Measurements from ENCODE around the gene FRS2.
"Not testable (repeated sequence)": the region's sequence is repeated elsewhere in the genome, so short reads cannot be mapped to it uniquely, and the experiment has no call there.

Gene FRS2, protein sequence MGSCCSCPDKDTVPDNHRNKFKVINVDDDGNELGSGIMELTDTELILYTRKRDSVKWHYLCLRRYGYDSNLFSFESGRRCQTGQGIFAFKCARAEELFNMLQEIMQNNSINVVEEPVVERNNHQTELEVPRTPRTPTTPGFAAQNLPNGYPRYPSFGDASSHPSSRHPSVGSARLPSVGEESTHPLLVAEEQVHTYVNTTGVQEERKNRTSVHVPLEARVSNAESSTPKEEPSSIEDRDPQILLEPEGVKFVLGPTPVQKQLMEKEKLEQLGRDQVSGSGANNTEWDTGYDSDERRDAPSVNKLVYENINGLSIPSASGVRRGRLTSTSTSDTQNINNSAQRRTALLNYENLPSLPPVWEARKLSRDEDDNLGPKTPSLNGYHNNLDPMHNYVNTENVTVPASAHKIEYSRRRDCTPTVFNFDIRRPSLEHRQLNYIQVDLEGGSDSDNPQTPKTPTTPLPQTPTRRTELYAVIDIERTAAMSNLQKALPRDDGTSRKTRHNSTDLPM

DNA sequence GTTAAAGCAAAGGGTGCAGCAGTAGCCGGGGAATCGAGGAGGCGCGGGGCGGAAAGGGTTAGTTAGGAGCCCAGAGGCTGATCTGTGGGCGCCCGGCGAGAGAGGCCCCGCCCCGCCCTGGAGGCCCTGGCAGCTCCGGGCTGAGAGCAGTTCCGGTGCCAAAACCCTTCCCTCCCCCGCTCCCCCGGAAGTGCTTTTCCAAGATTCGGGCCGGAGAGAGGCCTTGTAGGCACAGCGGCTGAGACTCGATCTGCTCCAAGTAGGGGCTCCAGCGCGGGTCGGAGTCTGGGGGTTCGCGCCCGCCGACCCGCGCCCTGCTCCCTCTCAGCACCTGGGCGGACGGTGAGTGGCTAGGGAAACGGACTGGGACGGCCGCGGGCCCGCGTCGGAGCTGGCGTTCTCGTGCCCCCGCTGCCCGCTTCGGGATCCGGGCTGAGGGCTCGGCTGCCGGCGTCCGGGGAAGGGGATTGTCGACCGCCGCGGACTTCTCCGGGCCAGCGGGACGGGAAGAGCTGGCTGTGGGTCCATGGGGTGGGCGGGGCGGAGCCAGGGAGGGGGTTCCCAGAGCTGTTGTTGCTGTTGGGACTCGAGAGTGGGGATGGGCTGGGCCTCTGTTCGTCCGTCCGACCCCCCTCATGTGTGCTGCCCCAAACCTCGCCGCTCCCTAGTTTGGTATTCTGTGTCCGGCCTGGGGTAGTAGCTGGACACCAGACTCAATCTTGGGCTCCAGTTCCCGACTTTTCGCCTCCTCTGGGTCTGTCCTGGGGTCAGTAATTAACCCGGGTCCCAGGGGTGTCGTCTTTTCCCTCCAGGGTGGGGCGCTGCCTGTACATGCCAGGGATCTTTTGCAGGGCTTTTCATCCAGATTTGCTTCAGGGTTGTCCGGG lies at the start of gene FRS2:
Gene FRS2 (plus strand): TSS at position 200 of the 887 bp plus-strand sequence. CDS start 98,643 bp downstream, outside the sequence.
- peak; percentile 61 to 63 for DNase-seq (ENCODE audit: low read depth in 2 of 2, low spot score in 1 of 2)

DNA sequence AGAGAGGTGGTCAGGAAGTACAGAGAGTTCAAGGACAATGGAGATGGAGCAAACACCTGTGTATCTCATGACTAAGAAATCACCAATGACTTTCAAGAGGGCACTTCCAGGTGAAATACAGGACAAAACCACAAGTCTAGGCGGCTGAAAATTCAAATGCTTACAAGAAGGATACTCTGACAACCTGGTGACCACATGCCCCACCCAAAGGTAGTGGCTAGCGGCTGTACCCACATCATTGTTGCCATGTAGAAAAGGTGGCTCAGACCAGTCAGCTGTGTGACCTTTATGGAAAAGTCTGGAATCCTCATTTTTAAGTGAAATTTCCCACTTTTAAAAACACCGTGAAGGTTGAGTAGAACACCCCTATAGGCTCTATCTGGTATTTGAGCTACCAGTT lies 48.6 kb upstream of the FRS2 start:
- no peak for DNase-seq (ENCODE audit: low read depth in 2 of 2, low spot score in 1 of 2)

DNA sequence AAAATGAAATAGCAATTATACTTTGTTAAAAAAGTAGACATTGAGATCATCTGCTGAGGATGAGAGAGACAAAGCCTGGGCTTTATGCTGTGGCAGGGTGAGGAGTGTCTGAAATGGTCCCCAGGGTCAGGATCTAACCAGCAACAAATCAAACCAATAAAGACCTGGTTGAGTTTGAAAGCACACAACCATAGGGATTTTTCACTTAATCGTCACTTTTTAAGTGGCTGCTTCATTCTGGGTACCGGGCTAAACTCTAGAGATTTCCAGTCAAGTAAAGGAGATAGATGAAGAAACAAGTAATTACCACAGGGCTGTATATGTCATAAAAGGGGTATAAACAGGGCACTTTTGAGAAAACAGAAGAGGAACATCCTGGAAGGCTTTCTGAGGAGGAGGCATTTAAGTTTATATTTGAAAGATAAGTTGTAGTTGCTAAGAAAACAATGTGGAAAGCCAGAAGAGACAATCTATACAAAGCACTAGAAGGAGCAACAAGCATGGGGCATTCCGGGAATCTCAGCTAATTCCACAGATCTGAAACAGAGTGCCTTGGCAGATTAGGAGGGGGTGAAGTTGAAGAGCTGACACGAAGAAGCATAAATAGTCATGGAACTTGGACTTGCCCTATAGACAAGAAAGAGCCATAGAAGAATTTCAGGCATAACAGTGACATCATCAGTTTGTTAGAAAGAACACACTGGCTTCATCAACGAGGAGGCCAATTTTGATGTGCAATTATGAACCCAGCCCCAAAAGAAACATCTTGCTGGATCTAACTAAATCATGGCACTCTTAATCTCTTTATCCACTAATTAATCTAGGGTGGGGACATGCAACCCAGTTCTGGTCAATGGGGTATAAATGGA lies 46.9 kb upstream of the FRS2 start:
- no peak for DNase-seq (ENCODE audit: low read depth in 2 of 2, low spot score in 1 of 2)

DNA sequence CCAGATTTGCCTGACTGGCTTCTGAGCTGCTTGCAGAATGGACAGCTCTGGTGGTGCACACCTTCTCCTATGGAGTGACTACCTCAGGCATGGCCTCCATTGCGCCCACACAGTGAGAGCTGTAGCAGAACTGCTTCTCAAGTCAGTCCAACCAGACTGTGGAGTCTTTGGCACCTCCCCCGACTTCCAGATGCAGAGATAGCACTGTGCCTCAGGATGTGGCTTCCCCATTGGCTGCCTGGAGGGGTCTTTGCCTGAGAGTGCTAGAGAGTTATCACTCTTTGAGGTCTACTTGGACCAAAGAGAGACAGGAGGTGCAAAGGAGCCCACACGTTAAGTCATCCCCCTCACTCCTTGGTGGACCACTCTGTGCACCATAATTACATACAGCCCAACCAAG lies 44.8 kb upstream of the FRS2 start:
- no peak for DNase-seq (ENCODE audit: low read depth in 2 of 2, low spot score in 1 of 2)

DNA sequence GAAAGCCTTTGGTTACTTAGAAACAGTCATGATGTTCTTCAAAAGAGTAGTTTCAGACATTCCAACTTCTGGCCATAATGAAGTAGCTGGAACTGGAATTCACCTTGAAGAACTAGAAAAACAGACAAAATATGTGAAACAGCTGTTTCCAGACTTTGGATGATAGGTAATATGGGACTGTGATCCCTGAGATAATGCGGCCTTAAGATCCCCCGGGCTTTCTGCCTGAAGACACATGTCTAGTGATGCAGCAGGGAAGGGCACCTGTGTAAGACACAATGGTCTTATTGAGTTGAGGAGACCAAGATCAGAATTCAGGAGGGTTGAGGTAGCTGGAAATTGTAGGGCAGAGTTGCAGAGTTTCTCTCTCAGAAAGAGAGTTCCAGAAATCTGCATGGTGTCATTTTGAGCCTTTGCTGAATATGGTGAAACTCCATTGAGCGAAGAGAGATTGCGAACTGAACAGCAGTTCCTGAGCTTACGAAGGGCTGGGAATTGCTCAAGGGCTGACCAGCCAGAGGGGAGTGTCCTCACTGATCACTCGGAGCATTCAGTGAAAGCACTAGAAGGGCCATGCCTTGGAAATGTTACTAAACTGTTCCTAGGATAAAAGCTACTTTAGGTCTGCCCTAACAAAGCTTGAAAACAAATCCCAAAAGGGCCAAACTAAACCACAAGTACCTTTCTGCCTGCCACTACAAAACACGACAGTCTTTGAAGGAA lies 41.7 kb upstream of the FRS2 start:
- DNase-seq (ENCODE audit: low read depth in 2 of 2, low spot score in 1 of 2), result no peak

DNA sequence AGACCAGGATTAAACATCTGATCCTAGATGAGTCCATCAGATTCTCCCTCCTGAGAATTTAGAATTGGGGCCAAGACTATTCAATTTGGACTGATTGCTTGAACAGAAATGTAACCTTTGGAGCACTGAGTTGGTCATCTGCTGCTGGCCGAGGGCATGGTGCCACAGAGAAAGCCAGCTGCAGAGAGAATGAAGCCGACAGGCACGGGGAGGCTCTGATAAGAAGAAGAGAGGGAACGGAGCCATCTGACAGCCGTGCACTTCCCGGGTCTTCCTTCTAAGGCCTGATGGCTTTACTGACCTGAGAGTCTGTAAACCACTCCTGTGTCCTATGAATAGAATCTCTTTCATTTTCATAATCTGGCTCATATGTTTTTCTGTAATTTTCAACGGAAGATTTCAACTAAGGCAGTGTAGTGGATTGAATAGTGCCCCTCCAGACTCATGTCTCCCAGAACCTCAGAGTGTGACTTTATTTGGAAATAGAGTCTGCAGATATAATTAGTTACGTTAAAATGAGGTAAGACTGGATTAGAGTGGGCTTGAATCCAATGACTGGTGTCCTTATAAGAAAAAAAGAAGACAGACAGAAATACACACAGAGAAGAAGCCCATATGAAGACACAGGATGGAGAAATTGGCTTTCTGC lies 39.1 kb upstream of the FRS2 start:
- no peak for DNase-seq (ENCODE audit: low read depth in 2 of 2, low spot score in 1 of 2)

DNA sequence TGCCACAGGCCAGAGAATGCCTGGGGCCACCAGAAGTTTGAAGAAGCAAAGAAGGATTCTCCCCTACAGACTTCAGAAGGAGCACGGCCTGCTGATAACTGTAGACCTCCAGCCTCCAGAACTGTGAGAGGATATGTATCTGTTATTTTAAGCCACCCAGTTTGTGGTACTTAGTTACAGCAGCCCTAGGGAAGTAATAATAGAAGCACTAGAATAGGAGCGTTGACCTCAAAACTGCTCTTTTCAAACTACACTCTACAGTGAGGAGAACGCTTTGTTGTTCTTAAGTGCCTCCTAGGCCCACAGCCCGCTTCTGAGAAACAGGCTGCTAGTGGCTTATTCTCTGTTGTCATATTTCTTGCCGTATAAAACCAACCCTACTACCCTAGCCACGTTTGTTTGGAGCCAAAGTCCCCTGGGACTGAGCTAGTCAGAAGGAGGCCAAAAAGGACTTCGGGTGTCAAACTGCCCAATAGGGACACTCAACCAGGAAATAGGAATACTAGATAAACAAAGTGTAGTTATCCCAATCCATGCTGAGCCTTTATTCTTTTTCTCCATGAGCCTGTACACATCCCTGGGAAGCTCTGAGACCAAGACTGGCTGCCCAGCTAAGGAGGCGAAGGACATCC lies 38.5 kb upstream of the FRS2 start:
- DNase-seq (ENCODE audit: low read depth in 2 of 2, low spot score in 1 of 2), result no peak

DNA sequence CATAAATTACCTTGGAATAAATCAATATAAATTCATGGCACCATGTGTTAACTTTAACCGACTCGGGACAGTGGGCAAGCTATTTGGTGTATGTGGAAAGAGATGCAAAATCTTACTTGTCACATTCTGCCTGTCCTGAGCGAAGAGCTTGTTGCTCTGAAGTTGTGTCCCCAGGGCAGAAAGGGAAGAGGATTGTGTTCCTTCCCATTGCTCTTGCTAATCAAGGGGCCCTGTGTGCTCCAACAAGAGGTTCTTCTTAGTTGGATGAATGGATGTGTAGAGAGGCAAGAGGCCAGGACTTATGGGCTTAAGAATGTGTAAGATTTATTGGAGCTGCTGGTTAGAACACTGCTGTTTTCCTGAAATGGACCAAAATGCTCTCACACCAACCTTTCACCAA lies 36.5 kb upstream of the FRS2 start:
- DNase-seq (ENCODE audit: low read depth in 2 of 2, low spot score in 1 of 2), result no peak

DNA sequence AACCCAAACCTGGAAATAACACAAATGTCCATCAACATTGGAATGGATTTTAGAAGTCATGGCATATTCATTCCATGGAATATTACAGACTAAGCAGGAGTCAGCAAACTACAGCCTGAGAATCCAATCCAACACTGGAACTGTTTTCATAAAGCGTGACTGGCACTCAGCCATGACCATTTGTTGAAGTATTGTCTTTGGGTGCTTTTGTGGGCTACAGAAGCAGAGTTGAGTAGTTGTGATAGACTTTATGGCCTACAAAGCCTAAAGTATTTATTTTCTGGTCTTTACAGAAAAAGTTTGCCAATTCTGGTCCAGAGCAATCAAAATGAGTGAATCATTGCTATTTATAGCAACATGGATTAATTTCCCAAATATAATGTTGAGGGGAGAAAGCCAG lies 34.5 kb upstream of the FRS2 start:
- no peak for DNase-seq (ENCODE audit: low read depth in 2 of 2, low spot score in 1 of 2)

DNA sequence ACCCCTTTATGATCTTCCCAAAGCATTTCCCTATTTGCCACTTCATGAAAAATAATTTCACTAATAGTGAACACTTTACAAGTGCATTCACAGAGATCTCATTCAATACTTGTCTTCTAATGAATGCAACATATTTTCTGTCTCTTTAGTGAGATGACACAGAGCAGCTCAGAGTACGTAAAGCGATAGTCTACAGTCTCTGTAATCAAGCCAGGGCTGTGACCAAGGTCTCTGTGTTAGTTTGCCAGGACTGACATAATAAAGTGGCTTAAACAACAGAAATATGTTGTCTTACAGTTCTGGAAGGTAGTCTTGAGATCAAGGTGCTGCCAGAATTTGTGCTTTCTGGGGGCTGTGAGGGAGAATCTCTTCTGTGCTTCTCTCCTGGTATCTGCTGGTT lies 33.1 kb upstream of the FRS2 start:
- DNase-seq (ENCODE audit: low read depth in 2 of 2, low spot score in 1 of 2), result no peak

DNA sequence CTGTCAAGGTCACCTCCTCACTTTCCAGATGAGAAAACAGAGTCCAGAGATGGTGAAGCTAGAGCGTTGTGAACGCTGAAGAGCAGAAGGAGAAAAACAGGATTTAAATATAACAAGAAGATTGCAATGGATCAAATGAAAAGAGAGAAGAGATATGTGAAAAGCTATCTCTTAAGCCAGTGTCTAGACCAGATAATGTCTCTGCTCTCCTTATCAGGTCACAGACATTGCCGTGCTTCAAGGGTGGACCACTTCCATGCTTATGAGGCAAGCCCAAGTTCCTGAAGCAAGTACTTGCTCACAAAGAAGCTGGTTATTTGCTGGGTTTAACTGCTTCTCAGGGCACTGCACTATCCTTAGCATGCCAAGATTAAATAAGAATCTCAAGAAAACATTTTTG lies 31.6 kb upstream of the FRS2 start:
- DNase-seq (ENCODE audit: low read depth in 2 of 2, low spot score in 1 of 2), result no peak

DNA sequence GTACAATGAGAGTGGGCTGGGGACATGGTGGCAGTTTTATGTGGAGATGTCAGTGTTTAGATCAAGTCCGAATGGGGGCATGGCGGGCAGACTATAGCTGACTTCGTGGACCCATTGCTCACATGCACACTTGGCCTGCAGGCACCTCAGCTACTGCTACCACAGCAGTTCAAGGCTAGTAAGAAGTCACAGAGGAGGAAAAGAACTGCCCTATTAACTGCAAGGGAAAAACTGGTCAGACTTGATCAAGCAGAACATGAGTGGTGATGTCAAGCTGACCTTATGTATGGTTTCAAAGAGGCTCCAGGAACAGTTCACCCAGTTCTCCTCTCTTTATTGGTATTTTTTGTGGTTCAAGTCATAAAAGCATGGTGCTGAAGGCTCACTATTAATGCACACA lies 30.2 kb upstream of the FRS2 start:
- DNase-seq (ENCODE audit: low read depth in 2 of 2, low spot score in 1 of 2), result no peak

DNA sequence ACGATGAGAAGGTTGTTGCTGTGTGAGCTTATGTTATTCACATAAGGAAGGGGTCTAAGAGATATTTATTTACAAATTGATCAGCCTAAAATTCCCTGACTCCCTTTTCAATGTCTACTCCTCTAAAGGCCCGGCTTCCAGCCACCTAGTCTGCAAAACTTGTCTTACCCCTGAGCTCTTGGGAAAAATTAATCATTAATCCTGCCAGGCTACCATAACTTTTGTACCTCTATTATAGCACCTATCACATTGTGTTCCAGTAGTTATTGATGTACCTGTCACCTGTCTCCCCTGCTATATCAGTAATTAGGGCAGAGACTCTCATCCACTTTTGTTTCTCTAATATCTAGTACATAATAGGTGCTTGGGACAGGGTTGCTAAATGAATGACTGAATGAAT lies 29.3 kb upstream of the FRS2 start:
- DNase-seq (ENCODE audit: low read depth in 2 of 2, low spot score in 1 of 2), result no peak

DNA sequence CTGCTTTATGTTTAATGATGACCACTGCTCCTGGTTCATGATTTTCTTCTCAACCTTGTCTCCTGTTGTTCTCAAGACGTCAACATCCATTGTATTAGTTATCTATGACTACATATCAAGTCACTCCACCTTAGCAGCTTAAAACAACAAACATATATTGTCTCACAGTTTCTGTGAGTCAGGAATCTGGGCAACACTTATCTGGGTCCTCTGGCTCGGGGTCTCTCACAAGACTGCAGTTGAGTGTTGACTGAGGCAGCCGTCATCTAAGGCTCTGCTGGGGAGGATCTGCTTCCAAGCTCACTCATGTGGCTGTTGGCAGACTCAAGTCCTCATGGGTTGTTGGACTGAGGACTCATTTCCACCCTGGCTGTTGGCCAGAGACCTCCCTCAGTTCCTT lies 27.3 kb upstream of the FRS2 start:
- no peak for DNase-seq (ENCODE audit: low read depth in 2 of 2, low spot score in 1 of 2)

DNA sequence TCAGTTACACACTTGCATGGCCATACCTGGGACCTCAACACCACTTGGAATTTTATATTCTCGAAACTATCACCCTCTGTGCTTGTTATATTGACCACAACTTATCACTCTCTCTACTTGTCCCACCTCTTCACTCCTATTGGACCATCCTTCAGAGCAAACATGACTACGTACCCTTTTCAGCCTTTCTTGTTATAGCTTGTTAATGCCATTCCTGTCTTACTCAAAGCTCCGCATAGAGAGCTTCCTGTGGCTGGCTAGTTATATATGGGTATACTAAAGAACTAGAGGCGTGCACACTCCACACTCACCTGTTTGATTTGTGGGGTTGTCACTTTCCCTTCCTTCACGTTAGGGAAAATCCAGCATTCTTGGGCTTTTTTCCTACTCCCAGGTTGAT lies 26.3 kb upstream of the FRS2 start:
- no peak for DNase-seq (ENCODE audit: low read depth in 2 of 2, low spot score in 1 of 2)

DNA sequence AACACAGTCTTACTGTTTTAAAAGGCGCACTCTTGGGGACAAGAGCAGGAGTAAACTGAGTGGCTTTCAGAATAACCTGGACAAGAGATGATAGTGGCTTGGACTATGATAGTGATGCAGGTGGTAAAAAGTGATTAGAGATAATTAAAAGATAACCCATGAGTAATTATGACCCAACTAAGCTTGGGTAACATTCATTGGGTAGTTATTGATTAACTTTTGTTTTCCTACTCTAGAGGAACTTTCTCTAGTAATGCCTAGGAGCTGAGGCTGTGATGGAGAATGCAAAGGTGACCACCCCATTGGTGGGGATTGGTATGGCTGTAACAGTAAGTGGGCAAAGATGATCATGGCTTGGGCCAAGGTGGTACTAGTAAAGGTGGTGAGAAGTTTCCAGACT lies 22.3 kb upstream of the FRS2 start:
- DNase-seq (ENCODE audit: low read depth in 2 of 2, low spot score in 1 of 2), result no peak

DNA sequence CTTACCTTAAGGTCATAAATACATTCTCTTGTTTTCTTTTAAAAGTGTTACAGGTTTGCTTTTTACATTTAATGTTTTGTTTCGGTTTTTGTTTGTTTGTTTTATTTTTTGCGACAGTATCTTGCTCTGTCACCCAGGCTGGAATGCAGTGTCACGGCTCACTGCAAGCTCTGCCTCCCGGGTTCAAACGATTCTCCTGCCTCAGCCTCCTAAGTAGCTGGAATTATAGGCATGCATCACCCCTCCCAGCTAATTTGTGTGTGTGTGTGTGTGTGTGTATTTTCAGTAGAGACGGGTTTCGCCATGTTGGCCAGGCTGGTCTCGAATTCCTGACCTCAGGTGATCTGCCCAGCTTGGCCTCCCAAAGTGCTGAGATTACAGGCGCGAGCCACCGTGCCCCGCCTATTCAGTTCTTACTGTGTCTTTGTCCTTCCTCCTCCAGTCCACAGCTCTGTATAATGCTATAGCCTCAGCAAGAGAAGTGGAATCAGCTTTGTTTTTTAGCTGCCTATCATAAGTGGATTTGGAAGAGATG lies 17.5 kb upstream of the FRS2 start:
- DNase-seq (ENCODE audit: low read depth in 2 of 2, low spot score in 1 of 2), result not testable (repeated sequence)

DNA sequence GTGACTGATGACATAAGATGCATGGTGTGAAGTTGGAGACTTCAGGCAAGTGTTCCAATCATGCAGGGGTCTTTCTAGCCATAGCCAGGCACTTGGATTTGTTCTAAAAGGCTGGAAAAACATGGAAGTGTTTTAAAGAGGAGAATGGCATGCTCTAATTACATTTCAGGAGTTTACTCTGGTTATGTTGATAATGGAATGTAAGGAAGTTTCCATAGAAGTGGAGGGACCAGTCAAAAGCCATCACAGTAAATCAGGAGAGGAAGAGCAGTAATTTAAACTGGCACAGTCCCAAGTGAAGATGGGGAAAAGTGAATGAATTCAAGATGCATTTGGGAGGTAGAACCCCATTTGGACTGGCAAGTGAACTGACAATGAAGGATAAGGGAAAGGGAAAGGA lies 13.9 kb upstream of the FRS2 start:
- DNase-seq (ENCODE audit: low read depth in 2 of 2, low spot score in 1 of 2), result no peak

DNA sequence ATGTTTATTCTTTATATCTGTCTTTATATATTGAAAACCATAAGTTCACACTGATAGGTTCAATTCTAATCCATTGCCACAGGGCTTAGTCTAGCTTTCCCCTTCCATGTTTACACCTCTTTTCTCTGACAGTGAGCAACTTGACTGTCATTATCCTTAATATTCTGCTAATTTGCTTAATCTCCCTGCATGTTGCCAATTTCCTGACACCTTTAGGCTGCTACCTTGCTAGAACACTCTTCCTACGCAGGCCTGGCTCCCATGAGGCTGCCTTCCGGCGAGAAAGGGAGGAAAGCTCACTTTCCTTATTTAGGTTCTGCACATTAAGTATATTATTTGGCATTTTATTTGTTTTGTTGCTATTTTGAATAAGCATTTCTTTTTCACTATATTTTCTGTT lies 12.8 kb upstream of the FRS2 start:
- no peak for DNase-seq (ENCODE audit: low read depth in 2 of 2, low spot score in 1 of 2)

All from stimulated activated CD8-positive, alpha-beta memory T cell treated with anti-CD3 and anti-CD28 coated beads, Interleukin-4, amount 100 ng/mL, for 4 hours (primary cell).